ENCODE data around the gene MCCC1. TPM values are rescaled to one million over a fixed set of nuclear protein-coding genes. Genes with fewer than 3 reads are reported as not detected.

MCCC1 gene
- total RNA-seq, 1 donor from 2014 or later = 31.6 TPM

DNA sequence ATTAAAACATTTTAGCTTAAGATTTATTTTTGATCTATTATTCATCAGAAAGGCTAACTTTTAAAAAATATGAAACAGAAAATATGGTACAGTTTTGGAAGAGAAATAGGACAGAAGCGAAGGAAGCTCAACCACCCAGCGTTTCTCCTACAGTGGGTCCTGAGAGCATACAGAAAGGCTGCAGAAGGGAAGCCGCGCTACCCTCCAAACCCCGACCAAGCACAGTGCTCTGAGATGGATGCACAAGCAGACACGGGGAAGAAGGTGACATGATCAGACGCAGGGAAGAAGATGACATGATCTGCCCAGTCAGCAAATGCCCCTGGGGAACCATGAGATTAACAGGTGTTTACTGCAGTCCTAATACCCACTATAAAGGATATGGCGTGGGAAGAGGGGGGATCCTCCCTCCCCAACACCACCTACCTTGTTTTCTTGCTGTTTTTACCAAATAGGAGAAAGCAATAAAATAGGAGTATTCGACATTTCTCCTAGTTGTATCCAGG lies 133.4 kb downstream of the MCCC1 start:
- H3K4me1 Mint-ChIP-seq = peaks cover 43% of the 10 kb centered on the region

More for the DNA sequence above, 133.4 kb downstream of the MCCC1 start:
- ChIA-PET CTCF (no interaction called here), POLR2A (no interaction called here)
- H3K36me3 Mint-ChIP-seq (ENCODE audit: low read depth) = peaks cover 34% of the 10 kb centered on the region
- no peaks in the 10 kb centered on the region for H3K9me3 Mint-ChIP-seq
- intact Hi-C loops (cut with micrococcal nuclease) = no loop called here
- no peak for DNase-seq
- no peak for ATAC-seq (ENCODE audit: low read depth)
- TF ChIP-seq, protein P1, sequence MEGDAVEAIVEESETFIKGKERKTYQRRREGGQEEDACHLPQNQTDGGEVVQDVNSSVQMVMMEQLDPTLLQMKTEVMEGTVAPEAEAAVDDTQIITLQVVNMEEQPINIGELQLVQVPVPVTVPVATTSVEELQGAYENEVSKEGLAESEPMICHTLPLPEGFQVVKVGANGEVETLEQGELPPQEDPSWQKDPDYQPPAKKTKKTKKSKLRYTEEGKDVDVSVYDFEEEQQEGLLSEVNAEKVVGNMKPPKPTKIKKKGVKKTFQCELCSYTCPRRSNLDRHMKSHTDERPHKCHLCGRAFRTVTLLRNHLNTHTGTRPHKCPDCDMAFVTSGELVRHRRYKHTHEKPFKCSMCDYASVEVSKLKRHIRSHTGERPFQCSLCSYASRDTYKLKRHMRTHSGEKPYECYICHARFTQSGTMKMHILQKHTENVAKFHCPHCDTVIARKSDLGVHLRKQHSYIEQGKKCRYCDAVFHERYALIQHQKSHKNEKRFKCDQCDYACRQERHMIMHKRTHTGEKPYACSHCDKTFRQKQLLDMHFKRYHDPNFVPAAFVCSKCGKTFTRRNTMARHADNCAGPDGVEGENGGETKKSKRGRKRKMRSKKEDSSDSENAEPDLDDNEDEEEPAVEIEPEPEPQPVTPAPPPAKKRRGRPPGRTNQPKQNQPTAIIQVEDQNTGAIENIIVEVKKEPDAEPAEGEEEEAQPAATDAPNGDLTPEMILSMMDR (IDR thresholded peaks at IDR 0.05) = no peak
- no peaks in the 10 kb centered on the region for H3K27me3 Mint-ChIP-seq
- no peak overlapping the region for H3K4me3 Mint-ChIP-seq
- H3K27ac Mint-ChIP-seq = peak overlapping the region; percentile 69

Other genes starting within 250 kb of the MCCC1 start
- 36.7 and 44.2 TPM in 2 replicates for gene DCUN1D1, start 119.0 kb downstream of the MCCC1 start, total RNA-seq
- gene LAMP3, start 63.2 kb upstream of the MCCC1 start, total RNA-seq = 0.62 and 1.1 TPM in 2 replicates
- 0.37 and 0.38 TPM in 2 replicates for gene B3GNT5, start 153.8 kb upstream of the MCCC1 start, total RNA-seq

All from activated B cell treated with CpG ODN at 0.5 μM for 24 hours (primary cell).